ENCODE data around the gene LRRC30.

The LRRC30 gene

GRCh38 chr18:7233134-7233810 is 2.4 kb downstream of the LRRC30 start:
- no peak overlapping the region for H3K4me3 ChIP-seq
- no peak for TF ChIP-seq FOXP2 (optimal IDR thresholded peaks at IDR 0.05; ENCODE audit: control extremely low read depth, extremely low read length, insufficient read depth)
- no peak for TF ChIP-seq POLR2AphosphoS5 (IDR thresholded peaks at IDR 0.05; ENCODE audit: borderline replicate concordance, low read depth, low read length)
- no peak for TF ChIP-seq EZH2 (IDR thresholded peaks at IDR 0.05)
- no peaks in the 10 kb centered on the region for H3K9me3 ChIP-seq (ENCODE audit: low read depth, low read length)
- H3K27ac ChIP-seq: no peak overlapping the region
- DNase-seq (ENCODE audit: low read depth, low spot score): no peak
- H3K36me3 ChIP-seq (ENCODE audit: insufficient read depth, low read length): no peaks in the 10 kb centered on the region
- H3K9ac ChIP-seq (ENCODE audit: insufficient read length): no peak overlapping the region

- H3K36me3 ChIP-seq (ENCODE audit: insufficient read depth, low read length): no peaks in the 10 kb centered on the region
- H3K27ac ChIP-seq: no peak overlapping the region
- no peak for DNase-seq (ENCODE audit: low read depth, low spot score)
- TF ChIP-seq EZH2 (IDR thresholded peaks at IDR 0.05) (no peak), FOXP2 (optimal IDR thresholded peaks at IDR 0.05; ENCODE audit: control extremely low read depth, extremely low read length, insufficient read depth) (no peak), POLR2AphosphoS5 (IDR thresholded peaks at IDR 0.05; ENCODE audit: borderline replicate concordance, low read depth, low read length) (no peak)
- H3K9me3 ChIP-seq (ENCODE audit: low read depth, low read length): no peaks in the 10 kb centered on the region
- H3K9ac ChIP-seq (ENCODE audit: insufficient read length): no peak overlapping the region
- H3K4me3 ChIP-seq: no peak overlapping the region
These were observed 3.2 kb downstream of the LRRC30 start for GRCh38 chr18:7234091-7234490.

- Histone ChIP-seq H3K36me3 (ENCODE audit: insufficient read depth, low read length) (no peaks in the 10 kb centered on the region), H3K4me3 (no peak overlapping the region), H3K9me3 (ENCODE audit: low read depth, low read length) (no peaks in the 10 kb centered on the region), H3K27ac (no peak overlapping the region), H3K9ac (ENCODE audit: insufficient read length) (no peak overlapping the region)
- no peak for TF ChIP-seq POLR2AphosphoS5 (IDR thresholded peaks at IDR 0.05; ENCODE audit: borderline replicate concordance, low read depth, low read length)
- no peak for TF ChIP-seq FOXP2 (optimal IDR thresholded peaks at IDR 0.05; ENCODE audit: control extremely low read depth, extremely low read length, insufficient read depth)
- no peak for TF ChIP-seq EZH2 (IDR thresholded peaks at IDR 0.05)
- DNase-seq (ENCODE audit: low read depth, low spot score): no peak
These were observed 4.1 kb downstream of the LRRC30 start for GRCh38 chr18:7234956-7235355.

GRCh38 chr18:7236072-7236471 is 5.2 kb downstream of the LRRC30 start:
- no peak overlapping the region for H3K9ac ChIP-seq (ENCODE audit: insufficient read length)
- no peak for DNase-seq (ENCODE audit: low read depth, low spot score)
- H3K4me3 ChIP-seq: no peak overlapping the region
- no peaks in the 10 kb centered on the region for H3K9me3 ChIP-seq (ENCODE audit: low read depth, low read length)
- no peak overlapping the region for H3K27ac ChIP-seq
- H3K36me3 ChIP-seq (ENCODE audit: insufficient read depth, low read length): no peaks in the 10 kb centered on the region
- no peak for TF ChIP-seq POLR2AphosphoS5 (IDR thresholded peaks at IDR 0.05; ENCODE audit: borderline replicate concordance, low read depth, low read length)
- no peak for TF ChIP-seq EZH2 (IDR thresholded peaks at IDR 0.05)
- TF ChIP-seq FOXP2 (optimal IDR thresholded peaks at IDR 0.05; ENCODE audit: control extremely low read depth, extremely low read length, insufficient read depth): no peak

- no peak for TF ChIP-seq FOXP2 (optimal IDR thresholded peaks at IDR 0.05; ENCODE audit: control extremely low read depth, extremely low read length, insufficient read depth)
- no peak for TF ChIP-seq EZH2 (IDR thresholded peaks at IDR 0.05)
- no peak for TF ChIP-seq POLR2AphosphoS5 (IDR thresholded peaks at IDR 0.05; ENCODE audit: borderline replicate concordance, low read depth, low read length)
- H3K9me3 ChIP-seq (ENCODE audit: low read depth, low read length): no peaks in the 10 kb centered on the region
- H3K4me3 ChIP-seq: no peak overlapping the region
- no peak for DNase-seq (ENCODE audit: low read depth, low spot score)
- no peak overlapping the region for H3K9ac ChIP-seq (ENCODE audit: insufficient read length)
- no peaks in the 10 kb centered on the region for H3K36me3 ChIP-seq (ENCODE audit: insufficient read depth, low read length)
- no peak overlapping the region for H3K27ac ChIP-seq
These were observed 6.0 kb downstream of the LRRC30 start for GRCh38 chr18:7236933-7237332.

- no peaks in the 10 kb centered on the region for H3K9me3 ChIP-seq (ENCODE audit: low read depth, low read length)
These were observed 6.9 kb downstream of the LRRC30 start for GRCh38 chr18:7237673-7238272.

GRCh38 chr18:7242926-7243325 is 12.0 kb downstream of the LRRC30 start:
- DNase-seq (ENCODE audit: low read depth, low spot score): no peak
- Histone ChIP-seq H3K9ac (ENCODE audit: insufficient read length) (no peak overlapping the region), H3K27ac (no peak overlapping the region), H3K4me3 (no peak overlapping the region), H3K9me3 (ENCODE audit: low read depth, low read length) (no peaks in the 10 kb centered on the region), H3K36me3 (ENCODE audit: insufficient read depth, low read length) (no peaks in the 10 kb centered on the region)
- no peak for TF ChIP-seq EZH2 (IDR thresholded peaks at IDR 0.05)
- no peak for TF ChIP-seq FOXP2 (optimal IDR thresholded peaks at IDR 0.05; ENCODE audit: control extremely low read depth, extremely low read length, insufficient read depth)
- no peak for TF ChIP-seq POLR2AphosphoS5 (IDR thresholded peaks at IDR 0.05; ENCODE audit: borderline replicate concordance, low read depth, low read length)

More at GRCh38 chr18:7237673-7238272, 6.9 kb downstream of the LRRC30 start:
- H3K4me3 ChIP-seq: no peak overlapping the region
- no peak for TF ChIP-seq POLR2AphosphoS5 (IDR thresholded peaks at IDR 0.05; ENCODE audit: borderline replicate concordance, low read depth, low read length)
- no peak for TF ChIP-seq FOXP2 (optimal IDR thresholded peaks at IDR 0.05; ENCODE audit: control extremely low read depth, extremely low read length, insufficient read depth)
- no peak for TF ChIP-seq EZH2 (IDR thresholded peaks at IDR 0.05)
- H3K9ac ChIP-seq (ENCODE audit: insufficient read length): no peak overlapping the region
- no peak overlapping the region for H3K27ac ChIP-seq
- no peaks in the 10 kb centered on the region for H3K36me3 ChIP-seq (ENCODE audit: insufficient read depth, low read length)
- DNase-seq (ENCODE audit: low read depth, low spot score): no peak

GRCh38 chr18:7248877-7249276 is 18.0 kb downstream of the LRRC30 start:
- Histone ChIP-seq H3K4me3 (no peak overlapping the region), H3K9ac (ENCODE audit: insufficient read length) (no peak overlapping the region), H3K36me3 (ENCODE audit: insufficient read depth, low read length) (no peaks in the 10 kb centered on the region), H3K9me3 (ENCODE audit: low read depth, low read length) (no peaks in the 10 kb centered on the region), H3K27ac (no peak overlapping the region)
- no peak for TF ChIP-seq EZH2 (IDR thresholded peaks at IDR 0.05)
- no peak for TF ChIP-seq FOXP2 (optimal IDR thresholded peaks at IDR 0.05; ENCODE audit: control extremely low read depth, extremely low read length, insufficient read depth)
- no peak for TF ChIP-seq POLR2AphosphoS5 (IDR thresholded peaks at IDR 0.05; ENCODE audit: borderline replicate concordance, low read depth, low read length)
- DNase-seq (ENCODE audit: low read depth, low spot score): no peak
